ENCODE data around the gene RUFY3. TPM values are rescaled to one million over a fixed set of nuclear protein-coding genes. Genes with fewer than 3 reads are reported as not detected.

The RUFY3 gene
- total and polyA plus RNA-seq, 9 of the 15 experiments (the other 6 are each of a cell fraction or from before 2014, with no cell fraction given): 4.2 to 31.1 (median 21.5) TPM

- TF ChIP-seq, protein P1, sequence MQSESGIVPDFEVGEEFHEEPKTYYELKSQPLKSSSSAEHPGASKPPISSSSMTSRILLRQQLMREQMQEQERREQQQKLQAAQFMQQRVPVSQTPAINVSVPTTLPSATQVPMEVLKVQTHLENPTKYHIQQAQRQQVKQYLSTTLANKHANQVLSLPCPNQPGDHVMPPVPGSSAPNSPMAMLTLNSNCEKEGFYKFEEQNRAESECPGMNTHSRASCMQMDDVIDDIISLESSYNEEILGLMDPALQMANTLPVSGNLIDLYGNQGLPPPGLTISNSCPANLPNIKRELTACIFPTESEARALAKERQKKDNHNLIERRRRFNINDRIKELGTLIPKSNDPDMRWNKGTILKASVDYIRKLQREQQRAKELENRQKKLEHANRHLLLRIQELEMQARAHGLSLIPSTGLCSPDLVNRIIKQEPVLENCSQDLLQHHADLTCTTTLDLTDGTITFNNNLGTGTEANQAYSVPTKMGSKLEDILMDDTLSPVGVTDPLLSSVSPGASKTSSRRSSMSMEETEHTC (IDR thresholded peaks at IDR 0.05): peak; percentile 13
- TF ChIP-seq POLR2AphosphoS5 (IDR thresholded peaks at IDR 0.05; ENCODE audit: control insufficient read depth, insufficient read depth, low read depth, low read length) (peak; percentile 62; the same call in 1 of the 2 replicates), TEAD2 (tag; IDR thresholded peaks at IDR 0.05) (no peak), CBFA2T2 (conservative IDR thresholded peaks at IDR 0.05) (no peak), HSF4 (CRISPR knock-in tag; IDR thresholded peaks at IDR 0.05; ENCODE audit: borderline replicate concordance) (no peak), POLR2G (IDR thresholded peaks at IDR 0.05; ENCODE audit: low read depth, low read length) (peak; percentile 83), ZNF12 (CRISPR knock-in tag; IDR thresholded peaks at IDR 0.05) (no peak), SMARCE1 (IDR thresholded peaks at IDR 0.05) (peak; percentile 39), NKRF (IDR thresholded peaks at IDR 0.05; ENCODE audit: borderline replicate concordance) (peak; percentile 86), HMGXB4 (CRISPR knock-in tag; IDR thresholded peaks at IDR 0.05) (peak; percentile 87)
- TF ChIP-seq, protein P2, sequence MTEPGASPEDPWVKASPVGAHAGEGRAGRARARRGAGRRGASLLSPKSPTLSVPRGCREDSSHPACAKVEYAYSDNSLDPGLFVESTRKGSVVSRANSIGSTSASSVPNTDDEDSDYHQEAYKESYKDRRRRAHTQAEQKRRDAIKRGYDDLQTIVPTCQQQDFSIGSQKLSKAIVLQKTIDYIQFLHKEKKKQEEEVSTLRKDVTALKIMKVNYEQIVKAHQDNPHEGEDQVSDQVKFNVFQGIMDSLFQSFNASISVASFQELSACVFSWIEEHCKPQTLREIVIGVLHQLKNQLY (CRISPR knock-in tag; conservative IDR thresholded peaks at IDR 0.05): no peak
- TF ChIP-seq, protein P3, sequence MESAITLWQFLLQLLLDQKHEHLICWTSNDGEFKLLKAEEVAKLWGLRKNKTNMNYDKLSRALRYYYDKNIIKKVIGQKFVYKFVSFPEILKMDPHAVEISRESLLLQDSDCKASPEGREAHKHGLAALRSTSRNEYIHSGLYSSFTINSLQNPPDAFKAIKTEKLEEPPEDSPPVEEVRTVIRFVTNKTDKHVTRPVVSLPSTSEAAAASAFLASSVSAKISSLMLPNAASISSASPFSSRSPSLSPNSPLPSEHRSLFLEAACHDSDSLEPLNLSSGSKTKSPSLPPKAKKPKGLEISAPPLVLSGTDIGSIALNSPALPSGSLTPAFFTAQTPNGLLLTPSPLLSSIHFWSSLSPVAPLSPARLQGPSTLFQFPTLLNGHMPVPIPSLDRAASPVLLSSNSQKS (CRISPR knock-in tag; IDR thresholded peaks at IDR 0.05): no peak
- TF ChIP-seq, protein P4, sequence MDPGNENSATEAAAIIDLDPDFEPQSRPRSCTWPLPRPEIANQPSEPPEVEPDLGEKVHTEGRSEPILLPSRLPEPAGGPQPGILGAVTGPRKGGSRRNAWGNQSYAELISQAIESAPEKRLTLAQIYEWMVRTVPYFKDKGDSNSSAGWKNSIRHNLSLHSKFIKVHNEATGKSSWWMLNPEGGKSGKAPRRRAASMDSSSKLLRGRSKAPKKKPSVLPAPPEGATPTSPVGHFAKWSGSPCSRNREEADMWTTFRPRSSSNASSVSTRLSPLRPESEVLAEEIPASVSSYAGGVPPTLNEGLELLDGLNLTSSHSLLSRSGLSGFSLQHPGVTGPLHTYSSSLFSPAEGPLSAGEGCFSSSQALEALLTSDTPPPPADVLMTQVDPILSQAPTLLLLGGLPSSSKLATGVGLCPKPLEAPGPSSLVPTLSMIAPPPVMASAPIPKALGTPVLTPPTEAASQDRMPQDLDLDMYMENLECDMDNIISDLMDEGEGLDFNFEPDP (CRISPR knock-in tag; IDR thresholded peaks at IDR 0.05): 0 out of 2 replicates have a peak, but pooled peaks have one; percentile 31
- TF ChIP-seq, protein P5, sequence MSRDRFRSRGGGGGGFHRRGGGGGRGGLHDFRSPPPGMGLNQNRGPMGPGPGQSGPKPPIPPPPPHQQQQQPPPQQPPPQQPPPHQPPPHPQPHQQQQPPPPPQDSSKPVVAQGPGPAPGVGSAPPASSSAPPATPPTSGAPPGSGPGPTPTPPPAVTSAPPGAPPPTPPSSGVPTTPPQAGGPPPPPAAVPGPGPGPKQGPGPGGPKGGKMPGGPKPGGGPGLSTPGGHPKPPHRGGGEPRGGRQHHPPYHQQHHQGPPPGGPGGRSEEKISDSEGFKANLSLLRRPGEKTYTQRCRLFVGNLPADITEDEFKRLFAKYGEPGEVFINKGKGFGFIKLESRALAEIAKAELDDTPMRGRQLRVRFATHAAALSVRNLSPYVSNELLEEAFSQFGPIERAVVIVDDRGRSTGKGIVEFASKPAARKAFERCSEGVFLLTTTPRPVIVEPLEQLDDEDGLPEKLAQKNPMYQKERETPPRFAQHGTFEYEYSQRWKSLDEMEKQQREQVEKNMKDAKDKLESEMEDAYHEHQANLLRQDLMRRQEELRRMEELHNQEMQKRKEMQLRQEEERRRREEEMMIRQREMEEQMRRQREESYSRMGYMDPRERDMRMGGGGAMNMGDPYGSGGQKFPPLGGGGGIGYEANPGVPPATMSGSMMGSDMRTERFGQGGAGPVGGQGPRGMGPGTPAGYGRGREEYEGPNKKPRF (IDR thresholded peaks at IDR 0.05; ENCODE audit: low read depth, low read length): no peak
Observed at GRCh38 chr4:70687821-70688794, 33.7 kb upstream of the RUFY3 start, which contains the start of gene UTP3 (continued).

Measured in K562 (cell line).